GM13976 (cell line): ENCODE results near the gene POU6F2.

Experiments
- DNase-seq: peaks from one replicate; pipeline ENCODE4 v3.0.0; 2012; ENCODE audit warnings: low spot score
- in situ Hi-C: fragments of 300-500 bp; cut with MboI; formaldehyde crosslinking; loops from one replicate; pipeline ENCODE4 v1.12.0; 2022; ENCODE audit warnings: low sequenced_read_pairs, mixed read lengths, inconsistent platforms; ENCODE audit not compliant: unreplicated experiment
- TF ChIP-seq, protein P1 (sequence below): IDR thresholded peaks from 2 replicates; pipeline ENCODE4 v1.5.1; 2012; ENCODE audit warnings: borderline replicate concordance, mild to moderate bottlenecking; ENCODE audit not compliant: insufficient read depth; ENCODE audit errors: extremely low read depth, missing control alignments, control extremely low read depth

The POU6F2 gene

DNA sequence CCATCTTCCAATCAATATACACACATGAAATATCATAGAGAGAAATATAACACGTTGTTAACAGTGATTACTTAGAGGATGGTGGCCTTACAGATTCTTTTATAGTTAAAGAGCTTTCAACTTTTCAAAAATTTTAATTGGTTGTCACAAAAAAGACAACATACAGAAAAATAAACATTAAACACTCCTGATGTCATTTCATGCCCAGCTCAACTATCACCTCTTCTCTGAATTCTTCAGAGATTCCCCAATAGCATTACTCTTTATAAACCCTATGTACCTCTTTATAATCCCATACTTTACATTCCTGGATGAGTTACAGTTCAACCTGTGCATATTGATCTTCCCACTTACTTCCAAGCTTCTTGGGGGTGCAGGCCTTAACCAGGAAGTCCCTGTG is 159.8 kb downstream of the POU6F2 start:
- no peak for DNase-seq

DNA sequence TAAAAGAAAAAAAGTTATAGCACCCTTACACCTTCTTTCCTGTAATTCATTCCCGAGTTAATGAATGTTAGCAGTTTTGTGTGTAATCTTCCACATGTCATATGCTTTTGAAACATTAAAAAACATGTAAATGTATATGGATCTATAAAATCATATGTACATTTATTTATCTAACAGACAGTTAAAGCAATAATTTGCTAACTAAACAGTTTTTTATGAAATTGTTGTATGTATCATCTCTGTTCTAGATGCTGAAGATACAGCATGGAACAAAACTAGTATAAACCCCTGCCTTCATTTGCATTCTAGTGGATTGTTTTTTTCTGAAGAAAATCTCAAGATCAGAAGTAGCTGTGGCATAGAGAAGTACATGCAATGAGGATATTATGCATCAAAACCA is 165.0 kb downstream of the POU6F2 start:
- DNase-seq: no peak
- in situ Hi-C loops: no loop called here
- TF ChIP-seq, protein P1, sequence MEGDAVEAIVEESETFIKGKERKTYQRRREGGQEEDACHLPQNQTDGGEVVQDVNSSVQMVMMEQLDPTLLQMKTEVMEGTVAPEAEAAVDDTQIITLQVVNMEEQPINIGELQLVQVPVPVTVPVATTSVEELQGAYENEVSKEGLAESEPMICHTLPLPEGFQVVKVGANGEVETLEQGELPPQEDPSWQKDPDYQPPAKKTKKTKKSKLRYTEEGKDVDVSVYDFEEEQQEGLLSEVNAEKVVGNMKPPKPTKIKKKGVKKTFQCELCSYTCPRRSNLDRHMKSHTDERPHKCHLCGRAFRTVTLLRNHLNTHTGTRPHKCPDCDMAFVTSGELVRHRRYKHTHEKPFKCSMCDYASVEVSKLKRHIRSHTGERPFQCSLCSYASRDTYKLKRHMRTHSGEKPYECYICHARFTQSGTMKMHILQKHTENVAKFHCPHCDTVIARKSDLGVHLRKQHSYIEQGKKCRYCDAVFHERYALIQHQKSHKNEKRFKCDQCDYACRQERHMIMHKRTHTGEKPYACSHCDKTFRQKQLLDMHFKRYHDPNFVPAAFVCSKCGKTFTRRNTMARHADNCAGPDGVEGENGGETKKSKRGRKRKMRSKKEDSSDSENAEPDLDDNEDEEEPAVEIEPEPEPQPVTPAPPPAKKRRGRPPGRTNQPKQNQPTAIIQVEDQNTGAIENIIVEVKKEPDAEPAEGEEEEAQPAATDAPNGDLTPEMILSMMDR: no peak

More for the DNA sequence above, 159.8 kb downstream of the POU6F2 start:
- TF ChIP-seq, protein P1: no peak
- in situ Hi-C loops: no loop called here

DNA sequence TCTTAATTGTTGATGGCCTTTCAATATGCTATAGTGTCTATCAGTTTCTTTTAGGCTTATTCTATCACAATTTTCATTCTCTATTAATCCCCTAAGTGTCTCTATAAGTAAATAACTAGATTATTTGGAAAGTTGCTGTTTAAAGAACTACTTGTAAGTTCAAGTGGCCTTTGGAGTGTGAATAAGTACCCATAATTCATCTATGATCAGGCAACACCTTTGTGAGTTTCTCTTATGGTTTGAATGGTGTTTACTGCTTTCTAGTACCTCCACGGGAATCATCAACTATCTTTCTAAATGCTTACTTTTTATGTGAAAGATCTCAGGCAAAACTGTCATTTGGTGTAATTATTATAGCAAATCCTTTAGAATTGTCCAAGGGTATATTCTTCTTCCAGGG is 166.7 kb downstream of the POU6F2 start:
- in situ Hi-C loops: no loop called here
- TF ChIP-seq, protein P1: no peak
- no peak for DNase-seq

DNA sequence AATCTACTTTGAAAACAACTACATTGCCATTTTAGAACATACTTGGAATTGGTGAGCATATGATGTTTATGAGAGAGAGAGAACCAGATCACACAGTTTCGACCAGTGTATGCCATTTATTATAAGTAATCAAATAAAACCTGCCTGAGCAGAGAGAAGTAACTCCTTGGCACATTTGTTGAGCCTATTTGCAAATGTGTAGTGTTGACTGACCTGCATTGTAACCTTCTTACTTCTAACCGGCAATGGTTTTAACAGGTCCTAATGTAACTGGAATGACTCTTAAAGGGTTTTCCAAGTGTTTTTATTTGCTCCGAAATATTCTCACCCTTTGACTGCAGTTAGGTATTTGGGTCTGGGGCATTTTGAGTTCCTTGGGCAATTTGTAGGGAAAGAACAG is 167.6 kb downstream of the POU6F2 start:
- TF ChIP-seq, protein P1: no peak
- no peak for DNase-seq
- in situ Hi-C loops: no loop called here

DNA sequence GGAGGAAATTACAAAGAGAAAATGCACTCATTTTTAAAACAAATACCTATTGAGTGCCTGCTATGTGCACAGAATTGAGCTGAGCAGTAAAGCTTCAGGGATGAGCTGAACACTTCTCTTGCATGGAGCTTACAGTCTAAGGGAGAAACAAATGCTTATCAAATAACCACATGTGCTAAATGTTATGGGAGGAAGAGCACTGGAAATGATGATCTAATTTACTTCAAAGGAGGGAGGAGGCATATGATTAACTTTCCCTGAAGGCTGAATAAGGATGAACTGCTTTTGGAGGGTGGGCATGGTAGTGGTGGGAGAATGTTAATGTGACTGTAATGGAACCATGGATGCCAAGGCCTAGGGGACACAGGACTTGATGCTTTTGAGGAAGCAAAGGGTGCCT is 168.2 kb downstream of the POU6F2 start:
- in situ Hi-C loops: no loop called here
- no peak for DNase-seq
- TF ChIP-seq, protein P1: no peak

DNA sequence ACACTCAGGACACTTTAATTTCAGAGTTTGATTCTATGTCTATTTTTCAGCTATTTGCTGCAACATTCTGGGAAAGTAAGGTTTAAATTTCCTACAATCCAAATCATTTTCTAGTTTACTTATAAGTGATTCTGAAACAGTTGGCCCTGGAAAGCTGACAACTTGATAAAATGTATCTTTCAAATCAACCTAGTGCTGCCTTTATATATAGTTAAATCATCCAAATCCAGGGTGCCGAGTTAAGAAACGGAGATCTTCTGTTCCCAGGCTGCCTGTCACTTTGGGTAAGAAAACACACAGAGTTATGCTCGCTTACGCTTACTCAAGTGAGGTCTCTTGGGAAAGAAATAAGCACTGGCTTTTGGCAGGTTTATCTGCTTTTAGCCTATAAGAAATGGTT is 175.0 kb downstream of the POU6F2 start:
- TF ChIP-seq, protein P1: no peak
- in situ Hi-C loops: no loop called here

DNA sequence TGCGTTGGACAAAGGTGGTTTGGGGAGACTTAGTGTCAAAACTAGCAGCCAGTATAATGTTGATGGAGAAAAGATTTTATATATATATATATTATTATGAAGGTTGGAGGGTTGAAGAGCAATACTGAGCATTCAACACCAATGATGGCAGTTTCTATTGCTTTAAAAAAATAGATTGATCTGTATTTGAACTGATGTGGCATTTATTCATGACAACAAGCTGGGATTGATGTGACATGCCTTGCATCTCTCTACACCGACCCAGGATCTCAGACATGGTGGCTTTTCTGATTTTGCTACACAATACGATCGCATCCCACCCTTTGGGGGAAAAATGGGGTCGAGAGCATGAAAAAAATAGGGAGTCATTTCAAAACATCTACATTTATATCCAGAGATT is 175.4 kb downstream of the POU6F2 start:
- TF ChIP-seq, protein P1: no peak
- in situ Hi-C loops: no loop called here
- no peak for DNase-seq

More for the DNA sequence above, 175.0 kb downstream of the POU6F2 start:
- no peak for DNase-seq
